ENCODE data around the gene HDAC4.

GRCh38 chr2:239288237-239288636 lies 112.6 kb downstream of the HDAC4 start:
- TF ChIP-seq CTCF (IDR thresholded peaks at IDR 0.05), result no peak
- no peak for TF ChIP-seq POLR2A (IDR thresholded peaks at IDR 0.05)

All from testis (tissue), 2 donors.